ENCODE measurements around the gene NBPF14.
"Not testable (repeated sequence)": the region's sequence is repeated elsewhere in the genome, so short reads cannot be mapped to it uniquely, and the experiment has no call there.

GRCh38 chr1:148522072-148522471, 73.7 kb downstream of the NBPF14 start:
- TF ChIP-seq TAF1 (IDR thresholded peaks at IDR 0.05; ENCODE audit: borderline replicate concordance, low read depth, low read length); POLR2A (IDR thresholded peaks at IDR 0.05; ENCODE audit: low read depth, low read length): not testable (repeated sequence)
